Kidney (tissue), 22 donors: ENCODE results near the gene FMO3. TPM values are rescaled to one million over a fixed set of nuclear protein-coding genes. Genes with fewer than 3 reads are reported as not detected.
A peak's percentile ranks its signal among the peaks of the same experiment; 100 is the strongest.

ENCODE experiments used
- DNase-seq, 5 donors: peaks; one replicate each; pipeline ENCODE4 v3.0.0-alpha.2; 2013 to 2020
- FAIRE-seq: peaks from 2 replicates; lab custom pipeline; 2012; peaks lifted over from hg19 to GRCh38; lab: Jason Lieb, UNC
- H3K27ac ChIP-seq, 2 donors: one replicate each; pipeline ENCODE4 v1.7.0; 2013; ENCODE audit warnings: low read depth in 2 of 2, low read length in 2 of 2, inconsistent platforms in 1 of 2
- H3K27me3 ChIP-seq: one replicate; pipeline ENCODE4 v1.7.1; 2013; ENCODE audit warnings: low read length, inconsistent platforms; ENCODE audit not compliant: control insufficient read depth, insufficient read depth
- H3K36me3 ChIP-seq, 3 donors: one replicate each; pipeline versions ENCODE4 v1.7.0 to v1.7.1; 2013; ENCODE audit warnings: low read length in 3 of 3, control low read depth in 1 of 3, inconsistent platforms in 1 of 3; ENCODE audit not compliant: insufficient read depth in 3 of 3, control insufficient read depth in 2 of 3
- H3K4me1 ChIP-seq, 3 donors: one replicate each; pipeline versions ENCODE4 v1.7.0 to v1.7.1; 2013; ENCODE audit warnings: low read length in 3 of 3, inconsistent platforms in 1 of 3, low read depth in 1 of 3; ENCODE audit not compliant: control insufficient read depth in 2 of 3, insufficient read depth in 2 of 3
- H3K4me3 ChIP-seq, 3 donors: one replicate each; pipeline versions ENCODE4 v1.7.0 to v1.8.1; 2013; ENCODE audit warnings: low read length in 3 of 3, control low read depth in 1 of 3, inconsistent platforms in 1 of 3
- H3K9ac ChIP-seq, 3 donors: one replicate each; pipeline versions ENCODE4 v1.7.0 to v1.7.1; 2013; ENCODE audit warnings: low read length in 3 of 3, control low read depth in 1 of 3, inconsistent platforms in 1 of 3
- H3K9me3 ChIP-seq, 3 donors: one replicate each; pipeline versions ENCODE4 v1.7.0 to v1.7.1; 2013; ENCODE audit warnings: low read length in 3 of 3, control low read depth in 1 of 3, inconsistent platforms in 1 of 3; ENCODE audit not compliant: control insufficient read depth in 2 of 3, insufficient read depth in 1 of 3
- CTCF ChIP-seq: IDR thresholded peaks from 3 replicates; pipeline ENCODE4 v1.5.1; 2012; ENCODE audit warnings: mild to moderate bottlenecking, moderate library complexity, borderline replicate concordance; ENCODE audit not compliant: insufficient read depth; ENCODE audit errors: extremely low read depth
- intact Hi-C: fragments of 100-400 bp; cut with DNase I; formaldehyde crosslinking; loops from one replicate; pipeline ENCODE4 v1.11.1; 2022
- long read RNA-seq, 10 donors: library from polyadenylated mRNA in 1 of 10; unstranded in 1 of 10; transcript quantifications; one replicate each; pipeline ENCODE4 v2.0.0 and lab custom pipeline, GENCODE V29; 2021 to 2026
- polyA plus RNA-seq: library from polyadenylated mRNA; stranded (reverse); fragments of 350-450 nt; fragmentation: Illumina TruSeq; extraction: RNeasy Lipid Tissue Mini Kit (QIAGEN cat#74804); gene quantifications from one replicate; pipeline ENCODE4 v1.2.3, GENCODE V29; 2014; ENCODE audit warnings: low read depth, low replicate concordance; ENCODE audit not compliant: insufficient read depth
- total RNA-seq: library from RNA; stranded (reverse); fragmentation: NEBNext Ultra II Directional; extraction: Animal tissue kit (Norgen Biotek cat#: 25700); gene quantifications from one replicate; pipeline ENCODE4 v1.2.1, GENCODE V29; 2021
- donor health status: control.
- donor health status: control.
- donor health status: control.
- donor health status: control.
- donor health status: control.
- donor health status: DM: yes; HTN: yes; CAD: no.
- donor health status: Normal renal cell carcinoma (clear cell type).

FMO3 gene
- total RNA-seq (19.3 TPM), polyA plus RNA-seq (7.7 TPM)
- long read RNA-seq, donor 1 = 0 reads
- long read RNA-seq, donor 2 = 0 reads
- long read RNA-seq, donor 3 = 0 reads
- long read RNA-seq, donor 4 = 0 reads
- long read RNA-seq, donor 5 = 0 reads
- long read RNA-seq, donor 6 = 0 reads
- long read RNA-seq, donor 7, partial matches to known transcripts = 1 of 4 reads
- long read RNA-seq, donor 7, other reads (novel, unspliced or antisense) = 1 of 4 reads
- long read RNA-seq, donor 8 = 0 reads
- long read RNA-seq, donor 9 = 0 reads
- long read RNA-seq, donor 10 = 0 reads

- Histone ChIP-seq H3K27me3 (no peaks in the 10 kb centered on the region), H3K9ac (no peak within 1 kb of the TSS), H3K4me1 (no peaks in the 10 kb centered on the region), H3K9me3 (no peaks in the 10 kb centered on the region), H3K4me3 (peak within 1 kb of the TSS in 2 of 3 donors; percentile 18 to 39), H3K27ac (peak within 1 kb of the TSS in 1 of 2 donors; percentile 28), H3K36me3 (no peaks in the 10 kb centered on the region)
- DNase-seq (no peak), FAIRE-seq (no peak)
- TF ChIP-seq CTCF = no peak
- intact Hi-C loops = loop anchor here (10.0 kb wide), 1 partner anchor 104 kb away; no protein-coding TSS in a partner anchor
Observed at GRCh38 chr1:171090604-171091003, at the start of gene FMO3. TSS of gene FMO3 (plus strand) at chr1:171090905. CDS start at chr1:171092659, 1,754 bp downstream.

GRCh38 chr1:171048014-171048413, 42.7 kb upstream of the FMO3 start:
- Histone ChIP-seq H3K9me3 (peaks cover 0 to 9% (median 0%) of the 10 kb centered on the region in 3 donors), H3K27ac (no peak overlapping the region), H3K4me3 (no peak overlapping the region), H3K9ac (no peak overlapping the region), H3K27me3 (no peaks in the 10 kb centered on the region), H3K36me3 (no peaks in the 10 kb centered on the region), H3K4me1 (no peaks in the 10 kb centered on the region)
- no peak for TF ChIP-seq CTCF
- intact Hi-C loops = no loop called here
- FAIRE-seq (no peak), DNase-seq (no peak)

- FAIRE-seq = no peak
- no peak for TF ChIP-seq CTCF
Observed at GRCh38 chr1:171052977-171053376, 37.7 kb upstream of the FMO3 start.

More at GRCh38 chr1:171052977-171053376, 37.7 kb upstream of the FMO3 start:
- no peak overlapping the region for H3K9ac ChIP-seq
- no peaks in the 10 kb centered on the region for H3K27me3 ChIP-seq
- no peak overlapping the region for H3K27ac ChIP-seq
- H3K4me3 ChIP-seq = no peak overlapping the region
- H3K9me3 ChIP-seq = no peaks in the 10 kb centered on the region
- DNase-seq = no peak
- no peaks in the 10 kb centered on the region for H3K4me1 ChIP-seq
- no peaks in the 10 kb centered on the region for H3K36me3 ChIP-seq
- intact Hi-C loops = no loop called here
